Activated naive CD4-positive, alpha-beta T cell treated with anti-CD3 and anti-CD28 coated beads, Interleukin-2, amount 10 ng/mL, durations not matched to agents 7 days and 5 days (primary cell): ENCODE measurements around the gene ATP23.

Experiments
- CTCF ChIA-PET: fragments of 350-600 bp; sonication (Branson Sonifier 250); formaldehyde crosslinking; loops from one replicate; lab custom pipeline; 2021; ENCODE audit warnings: antibody characterized with exemption; lab: Charles Lee
- DNase-seq: peaks from one replicate; pipeline ENCODE4 v3.0.0-alpha.2; 2020
- H3K27ac Mint-ChIP-seq: one replicate; pipeline ENCODE4 v1.8.0; 2021; ENCODE audit warnings: mild to moderate bottlenecking, moderate library complexity, mixed read lengths
- H3K27me3 Mint-ChIP-seq: one replicate; pipeline ENCODE4 v1.8.0; 2021; ENCODE audit warnings: mild to moderate bottlenecking, mixed read lengths
- H3K36me3 Mint-ChIP-seq: one replicate; pipeline ENCODE4 v1.8.0; 2021; ENCODE audit warnings: mixed read lengths
- H3K4me1 Mint-ChIP-seq: one replicate; pipeline ENCODE4 v1.8.0; 2021; ENCODE audit warnings: mixed read lengths
- H3K4me3 Mint-ChIP-seq: one replicate; pipeline ENCODE4 v1.8.0; 2021; ENCODE audit warnings: mild to moderate bottlenecking, moderate library complexity, mixed read lengths
- H3K9me3 Mint-ChIP-seq: one replicate; pipeline ENCODE4 v1.8.0; 2021; ENCODE audit warnings: mixed read lengths

Gene ATP23

DNA sequence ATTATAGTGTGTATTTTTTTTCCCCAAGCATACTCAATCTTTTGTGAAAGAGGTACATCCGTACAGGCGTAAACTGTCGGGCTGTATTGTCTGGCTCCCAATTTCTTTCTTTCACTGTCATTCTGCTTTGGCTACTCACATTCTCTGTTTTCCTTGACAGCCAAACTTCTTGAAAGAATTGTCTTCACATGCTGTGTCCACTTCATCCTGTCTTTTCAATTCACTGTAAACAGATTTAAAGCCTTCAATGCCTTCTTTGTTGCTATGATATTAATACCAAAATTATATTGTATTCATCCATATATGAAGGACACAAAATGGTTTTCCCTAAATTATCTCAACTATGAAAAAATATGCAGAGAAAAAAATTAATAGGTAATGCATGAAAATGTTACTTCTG is 6.0 kb upstream of the ATP23 start:
- Mint-ChIP-seq H3K27ac (peak overlapping the region; percentile 92), H3K27me3 (peaks cover 4% of the 10 kb centered on the region), H3K4me3 (peak overlapping the region; percentile 95), H3K4me1 (peaks cover 45% of the 10 kb centered on the region), H3K9me3 (no peaks in the 10 kb centered on the region), H3K36me3 (peaks cover 23% of the 10 kb centered on the region)
- DNase-seq = no peak
- CTCF ChIA-PET = no interaction called here

DNA sequence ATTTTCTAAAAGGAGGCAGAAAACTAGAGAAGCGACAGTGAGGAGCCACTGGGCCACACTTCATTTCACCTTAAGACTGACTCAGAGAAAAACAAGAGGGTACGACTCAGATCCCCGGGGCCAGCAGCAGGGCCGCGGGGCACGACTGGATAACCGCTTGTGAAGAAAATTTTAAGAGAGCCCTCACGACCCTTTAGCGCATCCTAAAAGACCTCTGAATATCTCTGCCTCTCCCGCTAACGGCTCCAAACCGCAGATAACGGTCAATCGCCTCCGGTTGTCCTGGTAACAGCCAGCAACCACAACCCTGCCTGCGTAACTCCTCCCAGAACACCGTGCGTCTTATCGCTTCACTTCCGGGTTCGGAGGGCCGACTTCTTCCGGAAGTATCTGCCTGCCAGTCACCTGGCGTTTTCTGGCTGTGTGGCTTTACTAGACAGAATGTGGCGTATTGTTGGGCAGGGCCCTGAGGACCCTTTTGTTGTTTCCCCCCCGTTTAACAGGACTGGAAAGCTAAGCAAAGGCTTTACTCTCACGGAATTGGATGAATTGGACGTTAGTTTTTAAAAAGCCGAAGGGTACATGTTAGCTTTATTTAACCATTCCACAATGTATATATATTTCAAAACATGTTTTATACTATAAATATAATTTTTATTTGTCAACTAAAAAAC is 5.4 kb upstream of the ATP23 start:
- Mint-ChIP-seq H3K36me3 (peaks cover 23% of the 10 kb centered on the region), H3K27me3 (peaks cover 4% of the 10 kb centered on the region), H3K4me1 (peaks cover 52% of the 10 kb centered on the region), H3K27ac (peak overlapping the region; percentile 92), H3K9me3 (no peaks in the 10 kb centered on the region), H3K4me3 (peak overlapping the region; percentile 95)
- CTCF ChIA-PET = no interaction called here
- DNase-seq = peak; percentile 96

DNA sequence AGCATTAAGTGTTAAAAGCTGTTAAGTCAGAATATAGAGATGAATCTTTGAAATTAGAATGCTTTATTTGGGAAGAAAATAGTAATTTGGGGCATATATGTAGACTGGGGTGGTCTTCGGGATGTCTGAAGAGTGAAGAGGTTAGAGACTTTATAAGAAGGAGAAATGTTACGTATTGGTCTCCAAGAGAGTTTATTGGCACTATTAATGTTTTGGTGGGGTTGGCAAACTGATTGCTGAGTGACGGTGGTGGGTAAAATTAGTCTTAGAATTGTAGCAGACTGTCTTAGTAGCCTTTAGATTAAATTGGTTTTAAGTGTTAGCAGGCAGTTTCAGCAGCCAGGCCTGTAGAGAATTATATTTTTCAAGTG is 4.9 kb upstream of the ATP23 start:
- peak overlapping the region; percentile 83 for H3K27ac Mint-ChIP-seq
- H3K4me1 Mint-ChIP-seq = peaks cover 54% of the 10 kb centered on the region
- no peaks in the 10 kb centered on the region for H3K9me3 Mint-ChIP-seq
- CTCF ChIA-PET = no interaction called here
- H3K36me3 Mint-ChIP-seq = peaks cover 21% of the 10 kb centered on the region
- H3K27me3 Mint-ChIP-seq = peaks cover 4% of the 10 kb centered on the region
- H3K4me3 Mint-ChIP-seq = peak overlapping the region; percentile 67
- no peak for DNase-seq

DNA sequence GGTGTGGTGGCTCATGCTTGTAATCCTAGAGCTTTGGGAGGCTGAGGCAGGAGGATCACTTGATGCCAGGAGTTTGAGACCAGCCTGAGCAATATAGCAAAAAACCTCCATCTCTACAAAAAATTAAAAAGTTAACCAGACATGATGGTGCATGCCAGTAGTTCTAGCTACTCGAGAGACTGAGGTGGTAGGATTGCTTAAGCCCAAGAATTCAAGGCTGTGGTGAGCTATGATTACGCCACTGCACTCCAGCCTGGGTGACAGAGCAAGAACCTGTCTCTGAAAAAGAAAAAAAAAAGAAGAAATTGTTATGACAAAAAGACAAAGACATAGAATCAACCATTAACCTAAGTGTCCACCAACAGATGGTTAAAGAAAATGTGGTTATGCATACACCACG is 2.1 kb upstream of the ATP23 start:
- H3K4me1 Mint-ChIP-seq = peaks cover 69% of the 10 kb centered on the region
- no peak for DNase-seq
- peaks cover 13% of the 10 kb centered on the region for H3K36me3 Mint-ChIP-seq
- CTCF ChIA-PET = no interaction called here
- H3K9me3 Mint-ChIP-seq = no peaks in the 10 kb centered on the region
- peak overlapping the region; percentile 21 for H3K27ac Mint-ChIP-seq
- peaks cover 4% of the 10 kb centered on the region for H3K27me3 Mint-ChIP-seq
- H3K4me3 Mint-ChIP-seq = no peak overlapping the region

DNA sequence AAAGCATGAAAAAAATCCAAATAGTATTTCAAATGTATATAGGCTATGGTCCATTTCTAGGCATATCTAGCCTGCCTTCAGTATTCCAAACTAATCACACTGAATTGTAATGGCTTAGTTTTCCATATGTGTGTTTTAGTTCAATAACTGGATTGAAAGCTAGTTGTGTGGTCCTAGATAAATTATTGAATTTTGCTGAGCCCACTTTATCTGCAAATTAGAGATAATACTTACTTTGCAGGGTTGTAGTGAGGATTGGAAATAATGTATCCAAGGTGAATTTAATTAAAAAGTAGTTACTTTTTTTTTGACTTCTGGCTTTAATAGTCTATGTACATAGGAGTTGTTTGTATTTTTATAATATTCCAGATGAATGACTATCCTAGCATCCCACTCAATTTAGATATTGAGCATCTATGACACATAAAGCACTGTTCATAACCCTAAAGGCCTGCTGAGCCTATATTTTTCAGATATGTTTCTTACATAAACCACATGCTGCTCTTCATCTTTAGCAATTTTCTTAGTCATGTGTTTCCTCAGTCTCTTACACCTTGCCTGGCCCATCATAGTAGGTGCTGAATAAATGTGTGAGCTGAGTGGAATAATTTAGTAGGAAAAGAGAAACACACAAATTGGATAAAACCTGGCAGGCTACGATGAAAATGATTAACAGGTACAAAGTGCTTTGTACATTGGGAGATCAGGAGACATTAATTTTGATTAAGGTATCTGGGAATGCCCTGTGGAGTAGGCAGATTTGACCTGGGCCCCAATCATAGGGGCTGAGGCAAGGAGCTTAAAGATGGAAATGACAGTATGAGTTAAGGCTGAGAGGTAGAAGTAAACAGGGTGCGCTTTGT is 1.1 kb upstream of the ATP23 start:
- Mint-ChIP-seq H3K27ac (peak overlapping the region; percentile 99), H3K4me3 (peak overlapping the region; percentile 89), H3K9me3 (no peaks in the 10 kb centered on the region), H3K4me1 (peaks cover 64% of the 10 kb centered on the region), H3K36me3 (peaks cover 12% of the 10 kb centered on the region), H3K27me3 (peaks cover 4% of the 10 kb centered on the region)
- DNase-seq = no peak
- CTCF ChIA-PET = no interaction called here

DNA sequence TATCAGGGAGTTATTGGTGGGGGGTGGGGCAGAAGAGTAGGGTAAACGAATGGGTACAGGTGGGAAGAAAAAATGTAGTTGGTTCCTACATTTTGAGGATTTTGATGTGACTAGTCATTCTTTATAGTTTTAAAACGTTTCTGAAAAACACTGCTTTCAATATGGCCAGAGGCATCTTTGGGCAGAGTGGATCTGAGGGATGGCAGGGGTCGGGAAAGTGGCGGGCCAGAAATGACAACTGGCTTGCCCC is 527 bp upstream of the ATP23 start:
- H3K36me3 Mint-ChIP-seq = peaks cover 14% of the 10 kb centered on the region
- peaks cover 3% of the 10 kb centered on the region for H3K27me3 Mint-ChIP-seq
- H3K27ac Mint-ChIP-seq = peak overlapping the region; percentile 99
- CTCF ChIA-PET = no interaction called here
- H3K4me3 Mint-ChIP-seq = peak overlapping the region; percentile 89
- no peak for DNase-seq
- H3K4me1 Mint-ChIP-seq = peaks cover 58% of the 10 kb centered on the region
- H3K9me3 Mint-ChIP-seq = no peaks in the 10 kb centered on the region

DNA sequence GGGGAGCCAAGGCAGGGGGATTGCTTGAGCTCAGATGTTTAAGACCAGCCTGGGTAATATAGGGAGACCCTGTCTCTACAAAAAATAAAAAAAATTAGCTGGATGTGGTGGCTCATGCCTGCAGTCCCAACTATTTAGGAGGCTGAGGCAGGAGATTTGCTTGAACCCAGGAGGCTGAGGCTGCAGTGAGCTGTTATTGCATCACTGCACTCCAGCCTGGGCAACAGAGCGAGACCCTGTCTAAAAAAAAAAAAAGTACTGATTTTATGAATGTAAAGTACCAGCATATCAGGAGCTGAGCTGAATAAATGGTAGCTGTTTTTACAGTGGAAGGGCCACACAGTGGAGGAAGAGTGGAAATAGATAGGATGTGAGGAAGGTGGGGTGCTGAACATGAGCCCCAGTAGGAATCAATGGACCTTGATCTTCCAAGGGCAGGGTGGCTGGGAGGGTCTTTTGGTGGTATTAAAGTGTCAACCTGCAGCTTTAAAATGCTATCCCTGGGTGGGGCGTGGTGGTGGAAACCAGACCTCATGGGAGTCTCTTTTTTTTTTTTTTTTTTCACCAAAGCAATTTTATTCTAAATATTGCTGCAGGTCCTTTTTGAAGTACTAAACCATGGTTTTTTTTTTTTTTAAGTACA is 2.2 kb downstream of the ATP23 start:
- no peaks in the 10 kb centered on the region for H3K27me3 Mint-ChIP-seq
- no peak overlapping the region for H3K4me3 Mint-ChIP-seq
- no peak overlapping the region for H3K27ac Mint-ChIP-seq
- no peak for DNase-seq
- peaks cover 47% of the 10 kb centered on the region for H3K4me1 Mint-ChIP-seq
- CTCF ChIA-PET = interaction anchor here (0.6 to 0.7 kb wide), 3 partner anchors 11 to 87 kb away, joined by 3 read pairs; no protein-coding TSS in a partner anchor
- peaks cover 17% of the 10 kb centered on the region for H3K36me3 Mint-ChIP-seq
- no peaks in the 10 kb centered on the region for H3K9me3 Mint-ChIP-seq

DNA sequence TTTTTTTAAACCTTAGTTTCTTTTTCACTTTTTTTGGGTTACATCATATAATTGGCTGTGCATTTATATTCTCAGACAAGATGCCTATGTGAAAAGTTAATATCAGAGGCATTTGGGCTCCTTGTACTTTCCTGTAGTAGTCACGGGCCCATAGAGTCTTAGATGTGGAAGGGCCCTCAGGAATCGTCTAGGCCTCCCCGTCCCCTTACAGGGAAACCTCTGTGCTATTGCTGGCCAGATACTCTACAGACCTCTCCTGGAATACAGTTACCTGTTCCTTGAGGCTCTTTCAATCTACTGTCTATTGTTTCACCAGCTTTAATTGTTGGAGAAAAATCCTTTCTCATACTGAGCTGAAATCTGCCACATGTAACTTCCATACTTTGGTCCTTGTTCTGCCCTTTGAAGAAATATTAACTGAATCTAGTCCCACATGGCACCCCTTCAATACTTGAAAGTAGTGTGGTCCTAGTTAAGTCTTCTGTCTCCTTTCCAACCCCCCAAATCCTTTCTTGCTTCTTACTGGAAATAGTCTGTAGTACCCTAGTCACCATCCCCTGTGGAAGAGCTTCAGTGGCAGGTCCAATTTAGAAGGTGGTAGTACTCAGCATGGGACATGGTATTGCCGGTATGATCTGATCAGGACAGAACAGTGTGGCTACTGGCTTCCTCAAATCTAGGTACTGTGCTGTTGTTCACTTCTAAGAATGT is 3.1 kb downstream of the ATP23 start:
- no peak overlapping the region for H3K27ac Mint-ChIP-seq
- peak overlapping the region; percentile 11 for H3K4me3 Mint-ChIP-seq

DNA sequence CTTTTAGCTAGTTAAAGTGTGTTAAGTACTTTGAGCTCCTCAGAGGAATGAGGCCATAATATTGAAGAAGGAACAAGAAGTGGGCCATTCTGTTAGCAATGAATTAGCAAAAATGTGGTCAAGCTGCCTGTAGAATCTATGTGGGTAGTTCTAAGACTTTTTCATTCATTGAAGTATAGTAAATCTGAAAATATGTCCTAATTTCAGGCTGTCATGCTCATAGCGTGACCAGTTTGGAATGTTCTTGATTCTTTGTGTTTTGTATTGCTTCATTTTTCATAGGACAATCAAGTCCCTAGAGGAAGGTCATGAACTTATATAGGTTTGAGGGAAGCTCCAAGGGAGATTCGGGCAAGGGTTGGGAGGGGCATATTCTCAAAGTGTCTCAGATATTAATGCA is 11.4 kb downstream of the ATP23 start:
- H3K27ac Mint-ChIP-seq = no peak overlapping the region
- no peaks in the 10 kb centered on the region for H3K4me1 Mint-ChIP-seq
- H3K4me3 Mint-ChIP-seq = no peak overlapping the region
- peaks cover 56% of the 10 kb centered on the region for H3K36me3 Mint-ChIP-seq
- H3K27me3 Mint-ChIP-seq = no peaks in the 10 kb centered on the region
- peaks cover 2% of the 10 kb centered on the region for H3K9me3 Mint-ChIP-seq
- CTCF ChIA-PET = no interaction called here
- DNase-seq = no peak

More for the DNA sequence above, 3.1 kb downstream of the ATP23 start:
- H3K36me3 Mint-ChIP-seq = peaks cover 17% of the 10 kb centered on the region
- no peaks in the 10 kb centered on the region for H3K27me3 Mint-ChIP-seq
- no peaks in the 10 kb centered on the region for H3K9me3 Mint-ChIP-seq
- DNase-seq = no peak
- H3K4me1 Mint-ChIP-seq = peaks cover 42% of the 10 kb centered on the region
- CTCF ChIA-PET = no interaction called here

DNA sequence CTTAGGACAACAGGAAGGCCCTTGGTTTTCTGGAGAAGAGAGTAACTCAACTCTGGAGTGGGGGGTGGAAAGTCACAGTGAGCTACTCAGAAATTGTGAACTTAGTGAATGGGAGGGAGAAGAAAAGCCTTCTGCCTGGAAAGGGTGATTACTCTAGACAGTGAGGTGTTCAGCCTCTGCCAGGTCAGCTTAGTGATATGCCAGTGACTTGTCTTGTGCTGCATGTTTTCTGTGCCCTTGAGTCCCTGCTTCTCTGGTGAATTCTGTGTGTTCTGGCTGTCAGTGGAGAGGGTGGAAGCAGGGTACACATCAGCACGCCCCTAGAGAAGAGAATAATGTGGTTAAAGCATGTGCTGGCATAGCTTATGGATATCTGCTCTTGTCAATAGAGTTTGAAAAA is 13.4 kb downstream of the ATP23 start:
- H3K4me3 Mint-ChIP-seq = no peak overlapping the region
- H3K4me1 Mint-ChIP-seq = no peaks in the 10 kb centered on the region
- H3K27me3 Mint-ChIP-seq = no peaks in the 10 kb centered on the region
- peaks cover 69% of the 10 kb centered on the region for H3K36me3 Mint-ChIP-seq
- H3K27ac Mint-ChIP-seq = no peak overlapping the region
- no peak for DNase-seq
- peaks cover 12% of the 10 kb centered on the region for H3K9me3 Mint-ChIP-seq
- CTCF ChIA-PET = interaction anchor here (0.7 kb wide), 1 partner anchor 1723 kb away, joined by 3 read pairs; no protein-coding TSS in a partner anchor

DNA sequence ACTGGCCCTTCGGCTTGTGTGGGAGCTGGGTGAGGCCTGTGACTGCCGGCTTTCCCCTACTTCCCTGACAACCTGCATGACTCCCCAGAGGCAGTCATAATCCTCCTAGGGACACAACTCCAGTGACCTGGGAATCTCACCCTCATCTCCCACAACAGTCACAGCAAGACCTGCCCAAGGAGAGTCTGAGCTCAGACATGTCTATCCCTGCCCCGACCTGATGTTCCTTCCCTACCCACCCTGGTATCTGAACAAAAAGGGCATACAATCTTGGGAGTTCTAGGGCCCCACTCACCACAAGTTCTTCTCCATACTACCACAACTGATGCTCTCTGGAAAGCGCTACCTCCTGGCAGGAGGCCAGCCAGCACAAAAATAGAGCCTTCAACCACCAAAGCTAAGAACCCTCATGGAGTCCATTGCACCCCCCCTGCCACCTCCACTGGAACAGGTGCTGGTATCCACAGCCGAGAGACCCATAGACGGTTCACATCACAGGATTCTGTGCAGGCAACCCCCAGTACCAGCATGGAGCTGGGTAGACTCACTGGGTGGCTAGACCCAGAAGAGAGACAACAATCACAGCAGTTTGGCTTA is 16.8 kb downstream of the ATP23 start:
- Mint-ChIP-seq H3K36me3 (peaks cover 51% of the 10 kb centered on the region), H3K4me3 (no peak overlapping the region), H3K4me1 (no peaks in the 10 kb centered on the region), H3K27me3 (peaks cover 8% of the 10 kb centered on the region), H3K27ac (no peak overlapping the region), H3K9me3 (peaks cover 27% of the 10 kb centered on the region)
- CTCF ChIA-PET = no interaction called here
- DNase-seq = no peak

DNA sequence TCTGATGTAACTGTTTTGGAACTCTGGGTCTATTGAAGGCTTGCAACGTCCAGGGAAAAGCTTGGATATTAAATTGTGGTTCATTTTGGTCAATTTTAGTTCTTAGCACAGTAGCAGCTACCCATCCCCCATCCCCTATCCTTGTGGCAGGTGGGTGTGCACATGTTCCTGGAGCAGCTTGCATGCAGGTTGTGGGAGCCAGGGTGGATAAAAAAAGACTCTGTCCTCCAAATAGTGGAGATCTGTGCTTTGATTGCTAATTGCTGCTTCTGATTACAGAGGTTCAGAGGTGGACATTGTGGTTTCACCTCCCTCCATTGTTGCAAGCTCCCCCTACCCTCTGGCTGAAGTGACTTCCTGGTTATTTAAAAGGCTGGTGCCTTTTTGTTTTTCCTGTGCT is 23.1 kb downstream of the ATP23 start:
- CTCF ChIA-PET = no interaction called here
- Mint-ChIP-seq H3K4me3 (no peak overlapping the region), H3K4me1 (peaks cover 5% of the 10 kb centered on the region), H3K36me3 (no peaks in the 10 kb centered on the region), H3K27me3 (peaks cover 18% of the 10 kb centered on the region), H3K27ac (no peak overlapping the region), H3K9me3 (peaks cover 26% of the 10 kb centered on the region)
- DNase-seq = no peak

DNA sequence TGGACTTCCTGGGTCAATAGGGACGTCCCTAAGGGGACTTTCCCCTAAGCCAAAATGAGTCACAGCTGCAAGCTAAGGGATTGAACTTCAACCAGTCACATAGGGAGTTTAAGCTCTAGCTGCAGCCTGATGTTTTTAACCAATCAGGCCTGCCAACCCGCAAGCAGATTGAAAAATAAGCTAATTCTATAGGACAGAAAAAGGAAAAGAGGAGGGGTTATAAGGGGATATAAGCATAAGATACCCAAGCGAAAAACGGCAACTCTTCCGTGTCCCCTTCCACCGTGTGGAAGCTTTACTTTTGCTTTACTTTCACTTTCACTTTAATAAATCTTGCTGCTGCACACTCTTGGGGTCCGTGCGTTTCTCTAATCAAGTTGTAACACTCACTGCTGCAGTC is 24.4 kb downstream of the ATP23 start:
- Mint-ChIP-seq H3K9me3 (peaks cover 20% of the 10 kb centered on the region), H3K27ac (no peak overlapping the region), H3K27me3 (peaks cover 15% of the 10 kb centered on the region), H3K4me1 (peaks cover 5% of the 10 kb centered on the region), H3K4me3 (no peak overlapping the region), H3K36me3 (no peaks in the 10 kb centered on the region)
- CTCF ChIA-PET = no interaction called here
- DNase-seq = no peak

DNA sequence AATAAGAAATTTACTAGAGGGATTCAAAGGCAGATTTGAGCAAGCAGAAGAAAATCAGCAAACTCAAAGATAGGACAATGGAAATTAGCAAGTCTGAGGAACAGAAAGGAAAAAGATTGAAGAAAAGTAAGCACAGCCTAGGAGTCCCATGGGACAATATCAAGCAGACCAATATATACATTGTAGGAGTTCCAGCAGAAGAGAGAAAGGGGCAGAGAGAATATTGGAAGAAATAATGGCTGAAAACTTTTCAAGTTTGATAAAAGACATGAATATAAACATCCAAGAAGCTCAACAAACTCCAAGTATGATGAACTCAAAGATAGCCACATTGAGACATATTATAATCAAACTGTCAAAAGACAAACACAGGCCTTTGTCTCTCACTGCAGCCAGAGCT is 25.2 kb downstream of the ATP23 start:
- Mint-ChIP-seq H3K4me3 (no peak overlapping the region), H3K36me3 (no peaks in the 10 kb centered on the region), H3K27ac (no peak overlapping the region), H3K4me1 (peaks cover 5% of the 10 kb centered on the region), H3K27me3 (peaks cover 10% of the 10 kb centered on the region), H3K9me3 (peaks cover 14% of the 10 kb centered on the region)
- no peak for DNase-seq
- CTCF ChIA-PET = no interaction called here
